Endodermal cell (in vitro differentiated cells): ENCODE results near the gene LAMC2. TPM values are rescaled to one million over a fixed set of nuclear protein-coding genes. Genes with fewer than 3 reads are reported as not detected.

ENCODE experiments used
- DNase-seq: peaks from one replicate; pipeline ENCODE4 v3.0.0-alpha.2; 2017
- H3K27ac ChIP-seq: 2 replicates; pipeline ENCODE4 v1.5.1; 2013; ENCODE audit warnings: mild to moderate bottlenecking, low read depth, low read length, moderate library complexity
- H3K27me3 ChIP-seq: 2 replicates; pipeline ENCODE4 v1.6.1; 2013; ENCODE audit warnings: mild to moderate bottlenecking, low read length, moderate library complexity; ENCODE audit not compliant: insufficient read depth, control insufficient read depth, poor library complexity, severe bottlenecking
- H3K36me3 ChIP-seq: 2 replicates; pipeline ENCODE4 v1.7.0; 2013; ENCODE audit warnings: mild to moderate bottlenecking, low read length, moderate library complexity; ENCODE audit not compliant: control insufficient read depth, insufficient read depth
- H3K4me1 ChIP-seq: one replicate; pipeline ENCODE4 v1.7.0; 2013; ENCODE audit warnings: low read length; ENCODE audit not compliant: control insufficient read depth, insufficient read depth
- H3K4me3 ChIP-seq: 2 replicates; pipeline ENCODE4 v1.5.1; 2013; ENCODE audit warnings: mild to moderate bottlenecking, low read length, moderate library complexity
- H3K9ac ChIP-seq: 2 replicates; pipeline ENCODE4 v1.6.1; 2013; ENCODE audit warnings: mild to moderate bottlenecking, low read length, moderate library complexity; ENCODE audit not compliant: poor library complexity, severe bottlenecking; ENCODE audit errors: extremely low read depth
- H3K9me3 ChIP-seq: 2 replicates; pipeline ENCODE4 v1.6.1; 2013; ENCODE audit warnings: mild to moderate bottlenecking, low read length, moderate library complexity; ENCODE audit not compliant: control insufficient read depth
- H3K27ac Mint-ChIP-seq: 2 replicates; pipeline ENCODE4 v1.8.0; 2020; ENCODE audit warnings: mixed read lengths
- H3K27me3 Mint-ChIP-seq: 2 replicates; pipeline ENCODE4 v1.8.0; 2021; ENCODE audit warnings: mild to moderate bottlenecking, mixed read lengths; ENCODE audit not compliant: insufficient read depth
- H3K36me3 Mint-ChIP-seq: 2 replicates; pipeline ENCODE4 v1.8.0; 2020; ENCODE audit warnings: low read depth, mixed read lengths
- H3K4me1 Mint-ChIP-seq: 2 replicates; pipeline ENCODE4 v1.8.0; 2020; ENCODE audit warnings: mixed read lengths
- H3K4me3 Mint-ChIP-seq: 2 replicates; pipeline ENCODE4 v1.8.0; 2020; ENCODE audit warnings: mild to moderate bottlenecking, moderate library complexity, mixed read lengths
- H3K9me3 Mint-ChIP-seq: 2 replicates; pipeline ENCODE4 v1.8.0; 2020; ENCODE audit warnings: mild to moderate bottlenecking, mixed read lengths
- WGBS, 2 experiments: methylation state at CpG; one replicate each; pipeline versions ENCODE4 v1.1.5 to v1.1.7; 2013; ENCODE audit warnings: missing lambda C conversion rate in 2 of 2, mixed read lengths in 1 of 2; ENCODE audit not compliant: insufficient coverage in 1 of 2, insufficient read length in 1 of 2; 5-methylcytosine and 5-hydroxymethylcytosine counted together
- total RNA-seq, 2 donors: library from RNA; stranded (reverse); fragmentation: NEBNext Ultra II Directional in 1 of 2; extraction: Animal tissue kit (Norgen Biotek cat#: 25700) in 1 of 2; gene quantifications; 2 replicates in 1 of 2; 3 replicates in 1 of 2; pipeline ENCODE4 v1.2.1, GENCODE V29; 2021
- TF ChIP-seq, protein P1 (sequence below): fragments of 200-600 bp; sonication (generic); conservative IDR thresholded peaks from 2 replicates; pipeline ENCODE4 v1.5.0; 2021; ENCODE audit warnings: antibody characterized with exemption, mild to moderate bottlenecking

The LAMC2 gene
- total RNA-seq, 2 donors from 2014 or later: 2.8 to 4.8 TPM

DNA sequence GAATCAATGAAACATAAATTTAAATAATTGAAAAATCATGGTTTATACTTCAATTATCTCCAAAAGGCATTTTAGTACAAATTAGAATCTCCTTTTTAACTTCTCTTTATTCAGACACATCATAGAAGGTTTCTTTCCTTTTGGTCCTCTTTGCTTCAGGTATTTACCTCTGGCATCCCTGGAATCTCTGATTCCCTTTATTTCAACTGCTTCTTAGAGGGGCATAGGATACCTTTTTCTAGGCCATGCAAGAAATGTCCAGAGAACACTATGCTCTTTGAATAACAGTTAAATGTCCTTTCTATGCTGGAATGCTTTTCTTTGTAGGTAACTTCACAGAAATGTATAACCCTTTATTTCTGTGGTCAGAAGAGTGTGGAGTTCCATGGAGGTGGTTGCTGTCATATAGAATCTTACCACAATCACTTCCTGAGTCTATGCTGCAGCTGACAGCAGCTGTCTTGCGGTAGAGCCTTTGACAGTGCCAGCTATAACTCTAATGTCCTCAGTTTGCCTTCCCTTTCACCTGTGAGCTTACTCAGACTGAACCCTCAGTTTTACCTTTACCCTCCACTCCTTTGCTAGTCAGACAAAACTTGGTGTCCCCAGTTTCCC is 8.6 kb downstream of the LAMC2 start:
- peaks cover 7% of the 10 kb centered on the region for H3K27me3 Mint-ChIP-seq
- H3K36me3 Mint-ChIP-seq: no peaks in the 10 kb centered on the region
- no peak overlapping the region for H3K27ac ChIP-seq
- H3K27me3 ChIP-seq: peaks cover 8% of the 10 kb centered on the region
- no peaks in the 10 kb centered on the region for H3K9me3 ChIP-seq
- no peaks in the 10 kb centered on the region for H3K4me1 ChIP-seq
- H3K9ac ChIP-seq: no peak overlapping the region
- peaks cover 13% of the 10 kb centered on the region for H3K4me1 Mint-ChIP-seq
- TF ChIP-seq, protein P1, sequence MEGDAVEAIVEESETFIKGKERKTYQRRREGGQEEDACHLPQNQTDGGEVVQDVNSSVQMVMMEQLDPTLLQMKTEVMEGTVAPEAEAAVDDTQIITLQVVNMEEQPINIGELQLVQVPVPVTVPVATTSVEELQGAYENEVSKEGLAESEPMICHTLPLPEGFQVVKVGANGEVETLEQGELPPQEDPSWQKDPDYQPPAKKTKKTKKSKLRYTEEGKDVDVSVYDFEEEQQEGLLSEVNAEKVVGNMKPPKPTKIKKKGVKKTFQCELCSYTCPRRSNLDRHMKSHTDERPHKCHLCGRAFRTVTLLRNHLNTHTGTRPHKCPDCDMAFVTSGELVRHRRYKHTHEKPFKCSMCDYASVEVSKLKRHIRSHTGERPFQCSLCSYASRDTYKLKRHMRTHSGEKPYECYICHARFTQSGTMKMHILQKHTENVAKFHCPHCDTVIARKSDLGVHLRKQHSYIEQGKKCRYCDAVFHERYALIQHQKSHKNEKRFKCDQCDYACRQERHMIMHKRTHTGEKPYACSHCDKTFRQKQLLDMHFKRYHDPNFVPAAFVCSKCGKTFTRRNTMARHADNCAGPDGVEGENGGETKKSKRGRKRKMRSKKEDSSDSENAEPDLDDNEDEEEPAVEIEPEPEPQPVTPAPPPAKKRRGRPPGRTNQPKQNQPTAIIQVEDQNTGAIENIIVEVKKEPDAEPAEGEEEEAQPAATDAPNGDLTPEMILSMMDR: no peak
- 88 to 96% methylated on average over 1 of the region's 1 CpG for WGBS, 2 experiments
- H3K4me3 Mint-ChIP-seq: no peak overlapping the region
- no peak for DNase-seq
- no peak overlapping the region for H3K27ac Mint-ChIP-seq
- no peaks in the 10 kb centered on the region for H3K36me3 ChIP-seq
- H3K9me3 Mint-ChIP-seq: no peaks in the 10 kb centered on the region
- H3K4me3 ChIP-seq: no peak overlapping the region

DNA sequence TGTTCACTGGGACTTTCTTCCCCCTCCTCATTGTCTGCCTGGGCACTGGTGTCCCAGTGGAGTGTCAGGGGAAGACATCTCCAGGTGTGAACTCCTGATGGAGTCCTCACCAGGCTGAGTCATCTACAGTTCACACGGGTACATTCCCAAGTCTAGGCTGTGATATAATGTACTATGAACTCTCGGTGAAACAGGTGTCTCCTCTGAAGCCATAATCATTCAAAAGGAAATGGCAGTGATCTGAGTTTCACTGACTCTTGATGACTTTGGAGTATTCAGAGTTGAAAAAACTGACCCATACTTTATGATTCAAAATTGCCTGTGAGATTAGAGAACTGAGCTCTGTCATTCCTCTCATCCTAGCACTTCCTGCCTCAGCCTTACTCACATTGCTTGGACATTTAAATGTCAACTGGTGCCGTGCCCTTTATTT is 9.1 kb downstream of the LAMC2 start:
- H3K27me3 Mint-ChIP-seq: peaks cover 4% of the 10 kb centered on the region
- DNase-seq: no peak
- no peaks in the 10 kb centered on the region for H3K9me3 Mint-ChIP-seq
- WGBS, 2 experiments: 59 to 73% methylated on average over 2 to 3 of the region's 3 CpGs
- Histone ChIP-seq H3K9ac (no peak overlapping the region), H3K27ac (no peak overlapping the region), H3K27me3 (peaks cover 3% of the 10 kb centered on the region), H3K36me3 (no peaks in the 10 kb centered on the region), H3K4me3 (no peak overlapping the region), H3K4me1 (no peaks in the 10 kb centered on the region), H3K9me3 (no peaks in the 10 kb centered on the region)
- H3K4me3 Mint-ChIP-seq: no peak overlapping the region
- H3K36me3 Mint-ChIP-seq: no peaks in the 10 kb centered on the region
- no peak overlapping the region for H3K27ac Mint-ChIP-seq
- H3K4me1 Mint-ChIP-seq: peaks cover 13% of the 10 kb centered on the region
- TF ChIP-seq, protein P1: no peak

DNA sequence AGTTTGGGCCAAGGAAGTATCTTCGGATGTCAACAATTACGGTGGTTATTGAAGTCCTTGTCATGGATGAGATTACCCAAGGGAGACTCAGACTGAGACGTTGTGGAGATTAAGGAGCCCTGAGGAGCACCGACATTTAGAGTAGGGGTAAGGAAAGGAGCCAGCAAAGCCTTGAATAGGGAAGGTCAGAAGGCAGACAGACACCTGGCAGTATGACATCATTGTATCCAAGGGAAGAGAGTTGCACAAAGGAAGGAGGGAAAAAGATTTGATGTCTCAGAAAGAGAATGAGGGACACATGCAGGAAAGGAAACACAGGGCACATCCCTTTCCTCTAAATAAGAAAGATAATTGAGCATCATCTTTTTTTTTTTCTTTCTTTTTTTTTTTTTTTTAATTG is 11.7 kb downstream of the LAMC2 start:
- Mint-ChIP-seq H3K27me3 (peaks cover 2% of the 10 kb centered on the region), H3K9me3 (no peaks in the 10 kb centered on the region), H3K36me3 (no peaks in the 10 kb centered on the region), H3K4me3 (no peak overlapping the region), H3K27ac (no peak overlapping the region), H3K4me1 (peaks cover 15% of the 10 kb centered on the region)
- 86 to 94% methylated on average over 4 of the region's 4 CpGs for WGBS, 2 experiments
- Histone ChIP-seq H3K36me3 (no peaks in the 10 kb centered on the region), H3K27ac (no peak overlapping the region), H3K4me3 (no peak overlapping the region), H3K4me1 (no peaks in the 10 kb centered on the region), H3K9me3 (no peaks in the 10 kb centered on the region), H3K9ac (no peak overlapping the region), H3K27me3 (no peaks in the 10 kb centered on the region)
- no peak for DNase-seq
- TF ChIP-seq, protein P1: no peak
